GM19099 (cell line): ENCODE measurements around the gene ESYT3.

Experiments
- POLR2A ChIP-seq: IDR thresholded peaks from 3 replicates; pipeline ENCODE4 v1.6.1; 2011; ENCODE audit warnings: low read depth; ENCODE audit not compliant: insufficient read length; ENCODE audit errors: extremely low read depth

Gene ESYT3

GRCh38 chr3:138449490-138449889 lies 15.1 kb downstream of the ESYT3 start:
- TF ChIP-seq POLR2A, result no peak

- no peak for TF ChIP-seq POLR2A
Measured at GRCh38 chr3:138450181-138450580, 15.8 kb downstream of the ESYT3 start.

- TF ChIP-seq POLR2A, result no peak
Measured at GRCh38 chr3:138450704-138451424, 16.4 kb downstream of the ESYT3 start.

GRCh38 chr3:138451595-138452162 lies 17.3 kb downstream of the ESYT3 start:
- no peak for TF ChIP-seq POLR2A

GRCh38 chr3:138452436-138452835 lies 18.0 kb downstream of the ESYT3 start:
- no peak for TF ChIP-seq POLR2A

GRCh38 chr3:138455801-138456716 lies 21.6 kb downstream of the ESYT3 start:
- TF ChIP-seq POLR2A, result no peak

- TF ChIP-seq POLR2A, result no peak
Measured at GRCh38 chr3:138456961-138457862, 22.8 kb downstream of the ESYT3 start.

- no peak for TF ChIP-seq POLR2A
Measured at GRCh38 chr3:138457863-138458735, 23.7 kb downstream of the ESYT3 start.

GRCh38 chr3:138458774-138459499 lies 24.5 kb downstream of the ESYT3 start:
- no peak for TF ChIP-seq POLR2A

- TF ChIP-seq POLR2A, result no peak
Measured at GRCh38 chr3:138459619-138460535, 25.5 kb downstream of the ESYT3 start.

- TF ChIP-seq POLR2A, result no peak
Measured at GRCh38 chr3:138460536-138461205, 26.3 kb downstream of the ESYT3 start.
